ENCODE results near the gene AATK.

AATK gene

GRCh38 chr17:81119223-81120148, 46.5 kb downstream of the AATK start:
- H3K27me3 Mint-ChIP-seq (ENCODE audit: low read depth): no peaks in the 10 kb centered on the region
- no peaks in the 10 kb centered on the region for H3K36me3 Mint-ChIP-seq (ENCODE audit: low read depth)
- no peaks in the 10 kb centered on the region for H3K9me3 Mint-ChIP-seq

GRCh38 chr17:81118308-81119221, 47.5 kb downstream of the AATK start:
- H3K36me3 Mint-ChIP-seq (ENCODE audit: low read depth): no peaks in the 10 kb centered on the region
- no peaks in the 10 kb centered on the region for H3K9me3 Mint-ChIP-seq
- no peak overlapping the region for H3K27ac Mint-ChIP-seq
- H3K4me3 Mint-ChIP-seq: peak overlapping the region in 2 of 3 experiments; percentile 28 to 74
- TF ChIP-seq CTCF (IDR thresholded peaks at IDR 0.05; ENCODE audit: unreplicated experiment in 3 of 3): no peak
- H3K27me3 Mint-ChIP-seq (ENCODE audit: low read depth): no peaks in the 10 kb centered on the region
- H3K4me1 Mint-ChIP-seq: peaks cover 5% of the 10 kb centered on the region

More at GRCh38 chr17:81119223-81120148, 46.5 kb downstream of the AATK start:
- Mint-ChIP-seq H3K4me3 (peak overlapping the region; percentile 65 to 77 (median 72)), H3K4me1 (peaks cover 5% of the 10 kb centered on the region), H3K27ac (peak overlapping the region in 1 of 3 experiments; percentile 51)
- TF ChIP-seq CTCF (IDR thresholded peaks at IDR 0.05; ENCODE audit: unreplicated experiment in 3 of 3): no peak

- H3K36me3 Mint-ChIP-seq (ENCODE audit: low read depth): no peaks in the 10 kb centered on the region
- H3K4me1 Mint-ChIP-seq: peaks cover 5% of the 10 kb centered on the region
- H3K27me3 Mint-ChIP-seq (ENCODE audit: low read depth): no peaks in the 10 kb centered on the region
- H3K27ac Mint-ChIP-seq: no peak overlapping the region
- no peak overlapping the region for H3K4me3 Mint-ChIP-seq
- TF ChIP-seq CTCF (IDR thresholded peaks at IDR 0.05; ENCODE audit: unreplicated experiment in 3 of 3): no peak
- no peaks in the 10 kb centered on the region for H3K9me3 Mint-ChIP-seq
Observed at GRCh38 chr17:81117672-81118198, 48.3 kb downstream of the AATK start.

- no peaks in the 10 kb centered on the region for H3K27me3 Mint-ChIP-seq (ENCODE audit: low read depth)
- no peaks in the 10 kb centered on the region for H3K36me3 Mint-ChIP-seq (ENCODE audit: low read depth)
- no peak overlapping the region for H3K4me3 Mint-ChIP-seq
- H3K9me3 Mint-ChIP-seq: no peaks in the 10 kb centered on the region
- H3K4me1 Mint-ChIP-seq: peaks cover 13% of the 10 kb centered on the region
- no peak for TF ChIP-seq CTCF (IDR thresholded peaks at IDR 0.05; ENCODE audit: unreplicated experiment in 3 of 3)
- no peak overlapping the region for H3K27ac Mint-ChIP-seq
Observed at GRCh38 chr17:81116704-81117103, 49.3 kb downstream of the AATK start.

GRCh38 chr17:81115749-81116464, 50.1 kb downstream of the AATK start:
- Mint-ChIP-seq H3K27me3 (ENCODE audit: low read depth) (no peaks in the 10 kb centered on the region), H3K4me3 (no peak overlapping the region)

More at GRCh38 chr17:81115749-81116464, 50.1 kb downstream of the AATK start:
- no peak for TF ChIP-seq CTCF (IDR thresholded peaks at IDR 0.05; ENCODE audit: unreplicated experiment in 3 of 3)
- no peaks in the 10 kb centered on the region for H3K9me3 Mint-ChIP-seq
- no peak overlapping the region for H3K27ac Mint-ChIP-seq
- peaks cover 14% of the 10 kb centered on the region for H3K4me1 Mint-ChIP-seq
- no peaks in the 10 kb centered on the region for H3K36me3 Mint-ChIP-seq (ENCODE audit: low read depth)
